GM11168 (cell line): ENCODE data around the gene ISY1.
"Not testable (repeated sequence)": the region's sequence is repeated elsewhere in the genome, so short reads cannot be mapped to it uniquely, and the experiment has no call there.

Experiments
- in situ Hi-C: fragments of 300-500 bp; cut with MboI; formaldehyde crosslinking; loops from one replicate; pipeline ENCODE4 v1.12.0; 2022; ENCODE audit warnings: low sequenced_read_pairs; ENCODE audit not compliant: unreplicated experiment

ISY1 gene

DNA sequence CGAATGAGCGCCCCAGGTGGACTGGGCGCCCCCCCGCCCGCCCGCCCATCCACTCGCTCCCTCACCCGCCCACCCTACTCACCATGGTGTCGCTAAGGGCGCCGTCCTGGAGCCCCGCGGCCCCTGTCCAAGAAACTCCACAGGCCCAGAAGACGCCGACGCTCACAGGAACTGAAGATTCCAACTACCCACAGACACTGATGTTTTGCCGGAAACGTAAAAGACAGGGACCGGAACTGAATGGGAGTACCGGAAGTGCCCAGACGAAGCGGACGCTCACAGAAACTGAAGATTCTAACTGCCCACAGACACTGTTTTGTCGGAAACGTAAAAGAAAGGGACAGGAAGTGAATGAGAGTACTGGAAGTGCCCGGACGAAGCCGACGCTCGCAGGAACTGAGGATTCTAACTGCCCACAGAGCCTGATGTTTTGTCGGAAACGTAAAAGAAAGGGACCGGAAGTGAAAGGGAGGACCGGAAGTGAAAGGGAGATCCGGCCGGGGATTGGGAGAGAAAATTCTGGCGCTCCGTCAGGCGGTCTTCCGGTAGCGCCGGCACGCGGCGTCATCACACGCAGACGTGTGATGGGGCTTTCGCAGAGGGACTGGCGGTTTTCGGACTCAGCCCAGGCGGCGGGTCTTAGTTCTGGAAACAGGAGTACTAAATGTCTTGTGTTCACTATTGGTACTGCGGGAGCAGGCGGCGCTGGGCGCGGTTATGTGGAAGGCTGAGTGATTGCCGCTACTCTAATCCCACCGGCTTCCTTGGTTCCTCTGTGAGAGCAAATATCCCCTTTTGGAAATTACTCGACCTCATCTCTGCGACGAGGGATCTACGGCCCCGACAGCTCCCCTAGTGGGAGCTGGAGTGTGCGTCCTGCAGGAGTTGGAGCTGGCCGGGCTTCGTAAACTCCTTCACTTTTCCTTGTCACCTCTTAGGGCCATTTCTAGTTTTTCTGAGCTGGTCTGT lies at the start of gene ISY1:
Gene ISY1, minus strand, starts transcription at position 173 of the 969 bp plus-strand sequence. Its CDS starts 88 bp downstream, at position 85.
- in situ Hi-C loops: no loop called here

DNA sequence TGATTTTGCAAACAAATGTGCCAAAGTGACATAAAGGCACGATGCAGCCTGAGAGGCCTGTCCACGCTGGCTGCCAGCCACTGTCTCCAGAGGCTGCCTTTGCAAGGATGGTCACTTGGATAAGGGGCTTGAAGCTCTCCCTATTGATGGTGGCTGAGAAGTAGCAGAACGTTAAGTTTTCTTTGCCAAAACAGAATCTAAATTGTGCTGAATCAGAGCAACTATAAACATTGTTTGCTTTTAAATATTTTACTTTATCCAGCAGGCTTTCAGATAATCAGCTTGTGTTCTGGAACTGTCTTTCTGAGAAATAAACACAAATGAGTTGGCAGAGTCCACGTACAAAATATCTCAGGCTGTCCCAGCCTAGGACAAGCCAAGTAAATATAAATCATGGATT lies 46.6 kb upstream of the ISY1 start:
- in situ Hi-C loops: no loop called here

DNA sequence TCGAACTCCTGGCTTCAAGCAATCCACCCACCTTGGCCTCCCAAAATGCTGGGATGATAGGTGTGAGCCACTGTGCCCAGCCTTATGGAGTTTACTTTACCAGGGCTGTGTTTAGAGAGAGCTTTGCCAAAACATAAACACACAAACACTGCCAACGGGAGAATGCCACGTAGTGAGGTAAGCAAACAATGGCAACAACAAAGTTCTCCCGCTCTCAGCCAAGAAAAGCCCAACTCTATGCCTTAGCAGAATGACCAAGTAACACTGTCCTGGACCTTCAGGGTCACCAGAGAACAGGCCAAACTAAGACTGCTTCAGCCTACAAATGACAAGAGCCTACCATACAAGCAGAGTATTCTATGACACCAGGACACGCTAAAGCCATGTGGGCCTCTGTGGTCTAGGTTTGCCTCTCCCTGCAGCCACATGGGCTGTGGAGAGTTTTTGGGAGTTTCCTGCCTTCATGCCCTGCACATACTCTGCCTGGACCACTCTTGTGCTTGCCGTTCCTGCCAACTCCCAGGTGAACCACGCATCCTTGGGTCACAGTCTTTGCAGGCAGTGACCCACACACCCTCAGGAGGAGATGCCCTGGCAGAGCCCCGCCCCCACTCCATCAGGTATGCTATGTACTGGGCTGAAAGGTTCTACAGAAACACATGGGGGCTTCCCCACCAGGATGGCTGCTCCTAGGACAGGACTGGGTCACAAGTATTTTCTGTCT lies 44.4 kb upstream of the ISY1 start:
- in situ Hi-C loops: no loop called here

DNA sequence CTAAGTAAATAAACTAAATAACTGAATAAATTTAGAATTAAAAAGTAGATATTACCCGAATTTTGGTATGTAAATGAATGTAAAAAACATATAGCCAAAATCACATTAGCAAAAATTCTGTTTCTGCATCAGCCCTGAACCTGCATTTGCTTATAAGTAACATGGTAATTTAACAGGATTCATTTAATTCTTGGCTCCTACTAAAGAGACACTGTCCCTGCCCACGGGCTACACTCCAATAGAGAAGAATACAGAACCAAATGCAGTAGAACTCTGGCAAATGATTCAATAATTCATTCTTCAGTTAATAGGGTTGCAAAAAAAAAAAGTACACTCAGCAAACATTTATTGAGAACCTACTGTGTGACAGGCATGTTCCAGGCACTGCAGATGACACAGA lies 43.6 kb upstream of the ISY1 start:
- in situ Hi-C loops: no loop called here

DNA sequence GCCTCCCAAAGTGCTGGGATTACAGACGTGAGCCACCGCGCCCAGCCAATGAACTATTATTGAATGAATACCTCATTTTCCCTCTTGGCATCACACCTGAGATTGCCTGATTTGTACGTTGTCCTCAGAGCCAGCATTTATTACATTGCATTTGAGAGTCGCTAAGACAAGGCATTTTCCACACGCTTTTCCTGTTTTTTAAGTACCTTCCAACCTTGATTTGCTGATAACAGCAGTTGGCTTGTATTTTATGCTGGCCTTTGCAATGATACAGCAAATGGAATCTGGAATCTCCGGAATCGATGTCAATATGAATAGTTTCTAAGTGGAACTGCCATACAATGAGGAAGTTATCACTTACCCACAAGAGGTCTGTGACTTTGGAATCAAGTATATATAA lies 38.5 kb upstream of the ISY1 start:
- in situ Hi-C loops: no loop called here

DNA sequence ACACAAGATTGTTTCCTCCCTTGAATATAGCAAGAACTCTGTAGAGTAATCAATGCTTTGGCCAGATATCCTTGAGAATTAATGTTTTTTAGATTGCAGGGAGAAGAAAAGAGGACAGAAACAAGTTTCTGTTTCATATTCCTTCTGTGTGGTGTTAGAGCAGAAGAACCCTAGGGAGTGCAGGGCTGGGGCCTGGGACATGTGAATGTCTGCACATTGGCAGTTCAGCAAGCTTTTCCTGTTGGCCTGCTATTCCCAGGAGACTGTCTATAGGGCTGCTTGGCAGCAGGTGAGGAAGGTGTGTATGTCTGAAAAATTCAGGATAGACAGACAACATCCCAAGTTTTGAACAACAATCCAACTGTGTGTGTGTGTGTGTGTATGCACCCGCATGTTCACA lies 36.5 kb upstream of the ISY1 start:
- in situ Hi-C loops: no loop called here

DNA sequence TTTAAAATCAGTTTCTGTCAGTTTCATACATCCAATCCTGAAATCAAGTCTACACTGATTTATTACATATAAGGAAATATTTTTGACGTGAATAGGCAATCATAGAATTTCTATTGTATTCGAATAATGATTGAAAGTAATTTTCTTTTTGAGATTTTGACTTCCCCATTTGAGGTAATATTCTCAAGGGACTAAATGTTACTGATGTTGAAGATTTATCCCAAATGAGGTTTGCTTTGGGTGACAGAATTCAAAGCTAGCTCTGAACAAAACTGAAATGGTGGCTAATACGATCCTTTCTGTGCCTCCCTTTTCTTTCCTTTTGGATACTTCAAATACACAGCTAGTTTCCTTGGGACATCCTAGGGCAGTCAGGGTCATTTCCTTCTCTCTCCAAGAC lies 35.7 kb upstream of the ISY1 start:
- in situ Hi-C loops: no loop called here

DNA sequence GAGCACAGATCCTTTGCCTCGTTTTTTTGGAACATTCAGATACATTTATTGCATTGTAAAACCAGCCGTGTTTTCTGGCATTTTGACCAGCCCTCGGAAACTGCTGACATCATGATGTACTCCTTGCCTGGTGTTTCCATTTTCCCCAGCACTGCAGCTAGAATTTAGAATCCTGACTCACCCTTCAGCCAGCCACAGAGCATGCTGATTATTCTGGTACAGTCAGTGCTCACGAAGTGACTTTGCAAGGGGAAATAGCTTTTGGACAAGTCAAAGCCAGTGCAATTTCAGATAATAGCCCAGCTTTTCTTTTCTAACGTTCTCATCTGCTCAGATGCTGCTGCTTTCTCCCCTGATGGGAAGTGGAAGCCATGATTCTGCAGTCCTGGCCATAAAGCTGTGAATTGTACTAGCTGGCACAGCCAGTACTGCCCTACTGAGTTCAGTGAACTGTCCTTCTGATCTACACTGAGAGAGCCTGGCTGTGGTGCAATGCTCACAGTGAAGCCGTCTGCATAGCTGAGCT lies 34.9 kb upstream of the ISY1 start:
- in situ Hi-C loops: no loop called here

DNA sequence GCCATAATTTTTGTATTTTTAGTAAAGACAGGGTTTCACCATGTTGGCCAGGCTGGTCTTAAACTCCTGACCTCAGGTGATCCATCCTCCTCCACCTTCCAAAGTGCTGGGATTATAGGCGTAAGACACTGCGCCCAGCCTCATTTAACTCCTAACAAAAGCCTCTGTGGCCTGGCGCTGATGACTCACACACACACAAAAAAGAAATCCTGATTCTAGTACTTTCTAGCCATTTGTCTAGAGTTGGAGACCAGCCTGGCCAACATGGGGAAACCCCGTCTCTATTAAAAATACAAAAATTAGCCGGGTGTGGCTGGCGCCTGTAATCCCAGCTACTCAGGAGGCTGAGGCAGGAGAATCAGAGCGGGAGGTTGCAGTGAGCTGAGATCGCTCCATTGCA lies 28.9 kb upstream of the ISY1 start:
- in situ Hi-C loops: not testable (repeated sequence)

DNA sequence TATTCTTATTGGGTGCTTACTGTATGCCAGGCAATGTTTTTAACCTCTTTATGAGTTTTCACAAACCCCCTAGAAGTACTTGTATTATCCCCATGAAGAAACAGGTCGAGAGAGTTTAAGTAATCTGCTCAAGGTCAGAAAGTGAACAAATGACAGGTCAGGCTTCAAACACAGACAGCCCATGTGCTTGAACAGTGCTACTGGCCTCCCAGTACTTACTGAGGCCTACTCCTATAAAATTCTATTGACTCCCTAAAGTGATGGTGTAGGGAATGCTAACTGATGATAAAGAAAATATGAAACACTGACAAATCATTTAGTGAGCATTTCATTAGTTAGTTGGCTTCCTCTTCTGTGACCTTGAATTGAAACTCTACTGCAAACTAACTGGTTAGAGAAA lies 27.0 kb upstream of the ISY1 start:
- in situ Hi-C loops: no loop called here

DNA sequence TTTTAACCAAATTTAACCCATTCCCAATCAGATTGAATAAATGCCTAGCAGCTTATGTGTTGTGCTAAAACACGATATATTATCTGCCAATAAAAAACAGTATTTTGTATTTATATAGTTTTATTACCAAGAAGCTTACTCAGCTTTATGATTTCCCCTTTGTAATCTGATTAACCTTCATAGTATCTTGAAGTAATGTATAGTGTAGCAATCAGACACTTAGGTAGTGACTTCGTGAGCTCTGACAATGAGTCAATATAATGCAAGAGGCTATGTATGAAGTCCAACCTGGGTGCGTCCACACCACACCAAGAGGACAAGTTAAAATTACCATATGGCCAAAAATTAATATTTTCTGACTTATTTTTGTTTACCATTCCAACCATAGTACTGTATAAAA lies 24.9 kb upstream of the ISY1 start:
- in situ Hi-C loops: no loop called here

DNA sequence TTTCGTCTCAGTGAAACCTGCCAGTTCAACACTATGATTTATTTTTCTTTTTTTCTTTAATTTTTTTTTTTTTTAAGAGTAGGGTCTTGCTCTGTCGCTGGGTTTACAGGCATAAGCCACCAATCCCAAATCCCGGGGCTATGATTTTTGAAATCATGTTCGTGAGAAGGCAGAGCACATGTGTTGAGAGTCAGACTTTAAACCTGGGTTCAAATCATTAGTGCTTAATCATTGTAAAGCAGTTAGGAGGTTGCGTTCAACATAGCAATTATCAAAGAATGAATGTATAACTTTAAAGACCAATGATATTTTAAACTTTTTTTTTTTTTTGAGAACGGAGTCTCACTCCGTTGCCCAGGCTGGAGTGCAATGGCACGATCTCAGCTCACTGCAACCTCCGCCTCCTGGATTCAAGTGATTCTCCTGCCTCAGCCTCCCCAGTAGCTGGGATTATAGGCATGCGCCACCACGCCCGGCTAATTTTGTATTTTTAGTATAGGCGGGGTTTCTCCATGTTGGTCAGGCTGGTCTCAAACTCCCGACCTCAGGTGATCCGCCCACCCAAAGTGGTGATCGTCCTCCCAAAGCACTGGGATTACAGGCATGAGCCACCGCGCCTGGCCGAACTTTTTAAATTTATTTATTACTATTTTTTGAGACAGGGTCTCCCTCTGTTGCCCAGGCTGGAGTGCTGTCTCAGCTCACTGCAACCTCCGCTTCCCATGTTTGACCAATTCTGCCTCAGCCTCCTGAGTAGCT lies 24.1 kb upstream of the ISY1 start:
- in situ Hi-C loops: not testable (repeated sequence)

DNA sequence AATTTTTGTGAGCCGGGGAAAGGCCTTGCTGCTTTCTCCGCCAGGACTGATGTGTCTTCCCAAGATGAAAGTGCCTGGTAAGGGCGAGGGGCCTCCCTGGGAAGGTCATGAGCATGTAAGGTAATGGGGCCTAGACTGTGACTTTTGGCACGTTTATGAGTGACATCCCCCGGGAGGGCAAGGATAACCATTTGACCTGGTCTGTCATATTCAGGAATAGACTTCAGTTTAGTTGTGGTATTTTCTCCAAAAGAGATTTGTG lies 23.5 kb upstream of the ISY1 start:
- in situ Hi-C loops: no loop called here

DNA sequence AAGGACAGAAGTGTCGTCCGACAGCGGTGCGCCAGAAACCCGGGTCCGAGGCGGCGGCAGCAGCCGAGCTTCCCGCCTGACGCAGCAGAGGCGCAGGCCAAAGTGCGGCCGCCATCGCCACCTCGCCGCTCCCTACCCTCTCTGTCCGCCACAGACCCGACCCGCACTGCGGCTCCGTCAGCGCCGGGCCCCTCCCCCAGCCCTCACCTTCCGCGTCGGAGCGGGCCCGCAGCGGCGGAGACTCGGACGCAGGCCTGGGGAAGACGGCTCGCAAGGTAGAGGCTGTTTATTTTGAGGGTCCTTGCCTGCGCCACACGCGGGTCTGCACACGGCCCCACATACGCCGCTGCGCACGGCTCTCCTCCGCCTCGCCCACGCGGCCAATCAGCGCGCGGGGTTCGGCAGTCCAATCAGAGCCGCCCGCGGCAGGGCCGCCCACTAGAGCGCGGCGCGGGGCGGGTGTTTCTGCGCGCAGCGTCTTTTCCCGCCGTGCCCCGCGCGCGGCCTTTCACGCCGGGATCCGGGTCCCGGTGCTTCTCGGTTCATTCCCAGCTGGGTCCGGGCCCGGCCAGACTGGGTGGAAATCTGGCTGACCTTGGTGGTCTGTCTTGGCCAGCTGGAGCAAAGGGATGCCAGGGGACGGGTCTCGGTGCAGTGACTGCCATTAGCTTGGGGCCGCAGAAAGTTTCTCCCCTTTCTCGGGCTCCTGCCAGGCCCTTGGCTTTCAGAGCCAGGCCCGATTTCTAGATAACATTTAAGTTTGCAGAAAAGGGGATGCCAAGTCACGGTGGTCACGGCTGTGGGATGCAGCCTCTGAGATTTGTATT lies 22.9 kb upstream of the ISY1 start, which contains the start of gene CNBP:
Gene CNBP, minus strand, starts transcription at position 328 of the 827 bp plus-strand sequence. CDS start 12,139 bp downstream, outside the sequence.
- in situ Hi-C loops: no loop called here

DNA sequence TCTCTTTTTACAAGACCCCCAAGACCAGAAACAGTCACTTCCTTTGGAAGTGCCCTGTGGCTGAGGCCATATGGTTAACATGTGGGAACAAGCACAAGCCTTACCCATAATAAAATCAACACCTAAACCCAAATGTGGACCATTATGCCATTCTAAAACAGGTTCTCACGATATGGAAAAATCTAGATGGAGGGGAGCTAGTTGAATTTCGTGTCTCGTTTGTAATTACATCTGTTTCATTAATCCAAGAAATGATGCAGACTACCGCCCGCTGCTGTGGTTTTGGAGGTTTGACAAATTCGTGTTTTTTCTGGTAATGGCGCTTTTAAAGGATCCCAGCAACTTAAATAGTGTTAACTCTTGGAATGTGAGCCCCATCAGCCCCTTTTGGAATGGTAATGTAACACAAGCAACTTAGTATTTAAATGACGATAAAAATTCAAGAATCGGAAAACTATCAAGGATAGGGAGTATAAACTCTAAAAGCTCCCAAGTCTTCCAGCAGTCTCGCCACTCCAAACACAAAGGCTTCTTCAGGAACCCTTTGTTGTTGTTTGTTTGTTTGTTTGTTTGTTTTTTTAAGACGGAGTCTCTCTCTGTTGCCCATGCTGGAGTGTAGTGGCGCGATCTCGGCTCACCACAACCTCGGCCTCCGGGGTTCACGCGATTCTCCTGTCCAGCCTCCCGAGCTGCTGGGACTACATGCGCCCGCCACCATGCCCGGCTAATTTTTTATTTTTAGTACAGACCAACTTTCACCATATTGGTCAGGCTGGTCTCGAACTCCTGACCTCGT lies 21.7 kb upstream of the ISY1 start:
- in situ Hi-C loops: no loop called here

DNA sequence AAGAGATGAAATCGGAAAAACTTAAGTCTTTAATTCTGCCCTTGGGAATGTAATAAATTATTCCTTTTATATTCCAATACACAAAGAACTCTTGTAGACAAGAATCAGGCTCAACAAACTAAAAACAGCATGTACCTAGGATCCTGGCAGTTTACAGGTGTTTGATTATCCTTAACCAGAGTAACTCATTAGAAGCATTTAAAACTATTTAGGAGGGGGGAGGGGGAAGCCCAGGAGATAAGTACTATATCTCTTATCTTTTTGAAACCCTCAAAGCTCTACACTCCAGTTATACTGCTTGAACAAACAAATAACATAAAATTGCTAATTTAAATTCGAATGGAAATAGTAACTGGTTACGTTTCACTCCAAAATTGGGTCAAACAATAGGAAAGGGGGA lies 21.0 kb upstream of the ISY1 start:
- in situ Hi-C loops: no loop called here

DNA sequence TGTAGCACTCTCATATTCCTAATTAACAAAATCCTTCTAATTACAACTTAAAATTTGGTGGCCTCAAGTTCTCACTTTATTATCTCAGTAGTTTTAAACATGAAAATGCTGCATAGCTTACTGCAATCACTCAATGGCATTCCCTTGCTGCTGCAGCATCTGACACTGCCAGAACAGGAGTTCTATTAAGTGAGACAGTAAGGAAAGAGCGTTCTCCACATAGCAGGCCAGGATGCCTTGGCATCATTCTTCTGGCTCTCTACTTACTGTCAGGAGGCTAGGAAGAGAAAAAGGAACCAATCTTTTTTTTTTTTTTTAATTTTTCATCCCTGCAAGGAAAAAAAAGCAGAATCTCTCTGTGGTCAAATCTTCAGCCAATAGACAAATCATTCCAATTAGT lies 19.6 kb upstream of the ISY1 start:
- in situ Hi-C loops: no loop called here

DNA sequence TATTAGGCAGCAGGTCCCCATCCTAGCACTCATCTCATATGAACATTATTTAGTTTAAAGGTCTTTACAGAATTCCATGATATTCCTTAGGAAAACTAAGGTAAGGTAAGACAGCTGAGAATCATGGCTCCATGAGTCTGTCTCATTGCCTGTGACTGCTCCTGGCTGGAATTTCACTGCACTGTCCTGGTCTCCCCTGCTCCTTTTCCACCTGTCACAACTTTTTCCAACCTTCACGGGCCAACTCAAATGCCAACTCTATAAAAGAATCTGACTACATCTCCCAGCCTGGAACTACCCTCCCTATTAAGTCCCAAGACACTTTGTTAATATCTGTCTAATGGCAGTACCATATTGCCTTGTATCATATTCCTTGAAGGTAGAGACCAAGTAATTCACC lies 15.2 kb upstream of the ISY1 start:
- in situ Hi-C loops: no loop called here

DNA sequence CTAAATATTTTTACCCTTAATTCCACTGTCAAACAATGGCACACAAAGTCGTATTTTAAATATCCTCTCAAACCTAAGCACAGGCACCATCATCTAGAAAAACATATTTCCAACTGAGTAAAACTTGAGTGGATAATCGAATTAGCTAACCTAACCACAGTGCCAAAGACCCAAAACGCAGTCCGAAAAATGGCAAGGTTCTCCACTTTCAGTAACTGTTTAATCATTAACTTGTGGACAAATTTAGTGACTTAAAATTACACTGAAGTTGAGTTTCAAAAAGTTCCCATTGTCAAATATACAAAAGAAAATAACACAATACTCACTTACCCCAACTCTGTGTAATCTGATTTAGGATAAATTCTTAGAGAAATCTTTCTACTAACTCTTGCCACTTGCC lies 12.9 kb upstream of the ISY1 start:
- in situ Hi-C loops: no loop called here
